ENCODE measurements around the gene PTGDS. TPM values are rescaled to one million over a fixed set of nuclear protein-coding genes. Genes with fewer than 3 reads are reported as not detected.

PTGDS gene
- total RNA-seq (ENCODE audit: low replicate concordance) = 27.6 and 32.8 TPM in 2 replicates

GRCh38 chr9:136977223-136977622 lies at the start of gene PTGDS:
Gene PTGDS, plus strand, starts transcription at chr9:136977504. Its CDS starts 75 bp downstream, at chr9:136977579.
- TF ChIP-seq CTCF (IDR thresholded peaks at IDR 0.05; ENCODE audit: insufficient read depth, low read length) = no peak
- peak within 1 kb of the TSS; percentile 56 for H3K4me3 ChIP-seq (ENCODE audit: low read depth, low read length)
- DNase-seq (ENCODE audit: low read depth) = no peak

GRCh38 chr9:136928591-136928990 lies 48.7 kb upstream of the PTGDS start:
- DNase-seq (ENCODE audit: low read depth) = no peak
- H3K4me3 ChIP-seq (ENCODE audit: low read depth, low read length) = no peak overlapping the region
- no peak for TF ChIP-seq CTCF (IDR thresholded peaks at IDR 0.05; ENCODE audit: insufficient read depth, low read length)

- TF ChIP-seq CTCF (IDR thresholded peaks at IDR 0.05; ENCODE audit: insufficient read depth, low read length) = no peak
- no peak for DNase-seq (ENCODE audit: low read depth)
- no peak overlapping the region for H3K4me3 ChIP-seq (ENCODE audit: low read depth, low read length)
Observed at GRCh38 chr9:136930014-136930413, 47.3 kb upstream of the PTGDS start.

GRCh38 chr9:136931611-136932130 lies 45.6 kb upstream of the PTGDS start:
- H3K4me3 ChIP-seq (ENCODE audit: low read depth, low read length) = no peak overlapping the region
- no peak for TF ChIP-seq CTCF (IDR thresholded peaks at IDR 0.05; ENCODE audit: insufficient read depth, low read length)
- peak; percentile 8 for DNase-seq (ENCODE audit: low read depth)

GRCh38 chr9:136934277-136934676 lies 43.0 kb upstream of the PTGDS start:
- DNase-seq (ENCODE audit: low read depth) = no peak
- no peak for TF ChIP-seq CTCF (IDR thresholded peaks at IDR 0.05; ENCODE audit: insufficient read depth, low read length)

GRCh38 chr9:136935651-136936050 lies 41.7 kb upstream of the PTGDS start:
- TF ChIP-seq CTCF (IDR thresholded peaks at IDR 0.05; ENCODE audit: insufficient read depth, low read length) = no peak
- no peak for DNase-seq (ENCODE audit: low read depth)
- no peak overlapping the region for H3K4me3 ChIP-seq (ENCODE audit: low read depth, low read length)

More at GRCh38 chr9:136934277-136934676, 43.0 kb upstream of the PTGDS start:
- no peak overlapping the region for H3K4me3 ChIP-seq (ENCODE audit: low read depth, low read length)

GRCh38 chr9:136936645-136937170 lies 40.6 kb upstream of the PTGDS start:
- no peak for DNase-seq (ENCODE audit: low read depth)
- TF ChIP-seq CTCF (IDR thresholded peaks at IDR 0.05; ENCODE audit: insufficient read depth, low read length) = no peak
- H3K4me3 ChIP-seq (ENCODE audit: low read depth, low read length) = no peak overlapping the region
